DMS114 treated with DMSO at 0.1 percent for 48 hours (cell line): ENCODE measurements around the gene CAPN11.
"Not testable (repeated sequence)": the region's sequence is repeated elsewhere in the genome, so short reads cannot be mapped to it uniquely, and the experiment has no call there.

Source experiments
- DNase-seq: peaks from one replicate; lab custom pipeline; 2025; ENCODE audit not compliant: unreplicated experiment; lab: John Stamatoyannopoulos, UW

Gene CAPN11

GRCh38 chr6:44225579-44226325, 67.1 kb downstream of the CAPN11 start:
- no peak for DNase-seq

DNA sequence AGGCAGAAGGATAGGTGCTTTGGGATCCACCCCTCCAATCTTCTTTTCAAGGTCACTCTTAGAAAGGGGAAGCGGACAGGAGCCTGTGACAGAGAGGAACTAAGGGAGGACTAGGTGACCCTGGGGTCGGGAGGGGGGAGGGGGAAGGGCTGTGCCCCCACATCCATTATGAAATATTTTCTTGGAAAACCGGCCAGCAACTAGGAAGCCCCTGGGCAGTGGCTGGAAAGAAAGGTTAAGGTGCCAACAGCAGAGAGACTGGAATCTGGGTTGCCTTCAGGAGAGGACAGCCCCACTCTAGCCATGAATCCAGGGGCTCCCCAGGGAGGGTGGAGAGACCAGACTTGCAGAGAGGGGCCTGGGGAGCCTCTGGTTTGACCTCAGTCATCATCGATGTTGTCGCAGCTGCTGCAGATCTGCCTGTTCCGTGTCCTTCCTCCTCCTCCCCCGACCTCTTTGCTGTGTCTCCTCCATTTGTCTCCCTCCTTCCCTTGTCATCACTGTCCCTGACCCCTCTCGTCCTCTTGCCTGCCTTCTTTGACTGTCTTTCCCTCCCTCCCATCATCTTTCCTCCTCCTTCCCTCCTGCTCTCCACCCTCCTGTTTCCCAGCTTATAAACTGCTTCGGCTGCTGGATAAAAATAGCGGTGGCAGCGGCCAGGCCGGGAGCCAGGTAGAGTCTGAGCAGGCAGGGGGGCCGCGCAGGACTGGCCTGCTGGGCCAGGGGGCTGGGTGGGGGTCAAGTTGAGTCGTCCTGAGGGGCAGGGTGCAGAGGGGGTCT, 67.9 kb downstream of the CAPN11 start:
- DNase-seq: no peak

DNA sequence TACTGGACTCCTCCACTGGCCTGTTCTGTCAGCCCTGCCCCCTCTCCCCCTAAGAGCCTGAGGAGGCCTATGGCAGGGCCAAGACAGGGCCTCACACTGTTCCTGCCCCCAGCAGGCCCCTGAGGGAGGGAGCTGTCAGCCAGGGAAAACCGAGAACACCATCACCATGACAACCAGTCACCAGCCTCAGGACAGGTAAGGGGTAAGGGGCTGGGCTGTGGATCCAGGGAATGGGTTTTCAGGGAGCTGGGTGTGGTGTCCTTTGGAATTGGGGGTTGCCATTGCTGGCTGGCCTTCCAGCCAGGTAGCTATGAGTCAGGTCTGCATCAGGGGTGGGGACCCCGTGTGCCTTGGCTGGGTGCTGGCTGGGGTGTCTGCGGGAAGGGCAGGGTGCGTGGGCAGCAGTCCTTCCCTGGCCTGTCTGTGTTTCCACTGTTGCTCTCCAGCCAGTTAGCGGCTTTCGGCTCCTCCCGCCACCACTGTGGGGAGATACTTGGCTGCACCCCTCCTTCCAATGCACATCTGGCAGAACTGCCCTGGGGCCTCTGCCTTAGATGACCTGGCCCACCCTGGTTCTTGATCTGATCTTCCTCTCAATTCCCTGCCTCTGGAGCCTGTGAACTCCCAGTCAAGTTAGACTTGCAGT, 68.7 kb downstream of the CAPN11 start:
- no peak for DNase-seq

- DNase-seq: no peak
Measured at GRCh38 chr6:44228031-44228430, 69.4 kb downstream of the CAPN11 start.

GRCh38 chr6:44228433-44228832, 69.8 kb downstream of the CAPN11 start:
- DNase-seq: no peak

DNA sequence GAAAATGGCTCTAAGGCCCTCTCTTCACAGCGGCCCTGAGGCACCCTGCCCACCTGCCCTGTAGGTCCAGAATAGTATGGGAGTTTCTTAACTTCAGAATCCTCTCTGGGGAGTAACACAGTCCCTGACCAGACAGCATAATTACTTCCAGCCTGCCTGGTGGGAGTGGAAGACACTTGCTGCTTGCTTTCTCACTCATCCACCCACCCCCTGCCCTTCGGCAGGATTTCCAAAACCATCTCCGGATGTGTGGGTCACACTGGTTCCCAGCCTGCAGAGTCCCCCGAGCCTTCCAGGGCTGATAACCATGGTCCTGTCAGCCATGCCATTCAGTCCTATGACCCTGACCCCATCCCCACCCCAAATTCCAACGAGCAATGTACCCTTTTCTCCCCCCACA, 70.2 kb downstream of the CAPN11 start:
- DNase-seq: no peak

- no peak for DNase-seq
Measured at GRCh38 chr6:44229376-44230033, 70.9 kb downstream of the CAPN11 start.

- no peak for DNase-seq
Measured at GRCh38 chr6:44230034-44230675, 71.5 kb downstream of the CAPN11 start.

GRCh38 chr6:44231426-44231825, 72.8 kb downstream of the CAPN11 start:
- not testable (repeated sequence) for DNase-seq

DNA sequence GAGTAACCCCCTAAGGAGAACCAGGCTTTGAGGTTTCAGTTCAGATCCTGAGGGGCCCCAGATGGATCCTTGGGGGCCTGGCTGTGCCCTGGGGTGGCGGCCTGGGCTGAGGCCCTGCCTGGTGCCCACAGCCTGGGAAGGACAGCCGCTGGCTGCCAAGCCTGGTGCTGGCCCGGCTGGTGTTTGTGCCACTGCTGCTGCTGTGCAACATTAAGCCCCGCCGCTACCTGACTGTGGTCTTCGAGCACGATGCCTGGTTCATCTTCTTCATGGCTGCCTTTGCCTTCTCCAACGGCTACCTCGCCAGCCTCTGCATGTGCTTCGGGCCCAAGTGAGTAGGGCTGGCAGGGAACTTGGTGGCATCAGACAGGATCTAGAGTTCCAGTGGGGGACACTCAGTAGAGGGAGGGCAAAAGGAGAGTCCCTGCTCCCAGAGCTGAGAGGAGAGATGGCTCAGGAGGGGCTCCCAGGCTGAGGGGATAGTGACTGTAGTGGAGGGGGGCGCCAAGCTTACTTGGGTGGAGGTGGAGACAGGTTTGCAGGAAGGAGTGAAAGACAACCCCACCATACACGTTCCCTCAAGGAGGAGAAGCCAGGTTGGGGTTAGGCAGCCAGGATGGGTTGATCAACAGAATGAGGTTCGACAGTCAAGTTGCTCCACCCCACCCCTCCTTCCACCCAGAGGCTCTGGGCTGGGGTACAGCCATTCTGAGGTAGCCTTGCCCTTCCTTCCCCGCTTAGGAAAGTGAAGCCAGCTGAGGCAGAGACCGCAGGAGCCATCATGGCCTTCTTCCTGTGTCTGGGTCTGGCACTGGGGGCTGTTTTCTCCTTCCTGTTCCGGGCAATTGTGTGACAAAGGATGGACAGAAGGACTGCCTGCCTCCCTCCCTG, 74.3 kb downstream of the CAPN11 start:
- DNase-seq: no peak

GRCh38 chr6:44233567-44234100, 75.0 kb downstream of the CAPN11 start:
- DNase-seq: no peak
